Progenitor cell of endocrine pancreas (in vitro differentiated cells): ENCODE measurements around the gene SEMA3E. TPM values are rescaled to one million over a fixed set of nuclear protein-coding genes. Genes with fewer than 3 reads are reported as not detected.
"Not testable (repeated sequence)": the region's sequence is repeated elsewhere in the genome, so short reads cannot be mapped to it uniquely, and the experiment has no call there.

Experiments used
- DNase-seq: peaks from one replicate; pipeline ENCODE4 v3.0.0; 2021; ENCODE audit warnings: low spot score; ENCODE audit not compliant: unreplicated experiment
- H3K27ac Mint-ChIP-seq: 2 replicates; pipeline ENCODE4 v1.8.0; 2021; ENCODE audit warnings: mild to moderate bottlenecking, moderate library complexity, mixed read lengths
- H3K27me3 Mint-ChIP-seq: 2 replicates; pipeline ENCODE4 v1.8.0; 2021; ENCODE audit warnings: mixed read lengths
- H3K36me3 Mint-ChIP-seq: 2 replicates; pipeline ENCODE4 v1.8.0; 2022; ENCODE audit warnings: mixed read lengths; ENCODE audit not compliant: insufficient read depth
- H3K4me1 Mint-ChIP-seq: 2 replicates; pipeline ENCODE4 v1.8.0; 2021; ENCODE audit warnings: low read depth, mixed read lengths
- H3K4me3 Mint-ChIP-seq: 2 replicates; pipeline ENCODE4 v1.8.0; 2021; ENCODE audit warnings: low read depth, mild to moderate bottlenecking, moderate library complexity, mixed read lengths
- H3K9me3 Mint-ChIP-seq: 2 replicates; pipeline ENCODE4 v1.8.0; 2021; ENCODE audit warnings: low read depth, mixed read lengths
- CTCF ChIP-seq: fragments of 200-600 bp; sonication (generic); IDR thresholded peaks from one replicate; pipeline ENCODE4 v1.5.0; 2021; ENCODE audit warnings: antibody characterized with exemption, mild to moderate bottlenecking; ENCODE audit not compliant: unreplicated experiment
- total RNA-seq: library from RNA; stranded (reverse); gene quantifications from 2 replicates; pipeline ENCODE4 v1.2.1, GENCODE V29; 2021

SEMA3E gene
- total RNA-seq, 1 donor from 2014 or later = 1.1 TPM

GRCh38 chr7:83466187-83466923 is 182.6 kb downstream of the SEMA3E start:
- Mint-ChIP-seq H3K4me3 (no peak overlapping the region), H3K36me3 (no peaks in the 10 kb centered on the region), H3K27ac (no peak overlapping the region), H3K9me3 (no peaks in the 10 kb centered on the region), H3K4me1 (no peaks in the 10 kb centered on the region), H3K27me3 (peaks cover 9% of the 10 kb centered on the region)
- no peak for TF ChIP-seq CTCF
- DNase-seq = no peak

- DNase-seq = no peak
- no peaks in the 10 kb centered on the region for H3K4me1 Mint-ChIP-seq
- peaks cover 16% of the 10 kb centered on the region for H3K27me3 Mint-ChIP-seq
- no peak overlapping the region for H3K4me3 Mint-ChIP-seq
- no peak overlapping the region for H3K27ac Mint-ChIP-seq
- H3K36me3 Mint-ChIP-seq = no peaks in the 10 kb centered on the region
- TF ChIP-seq CTCF = no peak
- no peaks in the 10 kb centered on the region for H3K9me3 Mint-ChIP-seq
Observed at GRCh38 chr7:83465643-83466042, 183.3 kb downstream of the SEMA3E start.

- not testable (repeated sequence) for DNase-seq, H3K9me3 Mint-ChIP-seq, H3K4me1 Mint-ChIP-seq, H3K4me3 Mint-ChIP-seq, H3K27ac Mint-ChIP-seq, H3K36me3 Mint-ChIP-seq
- peaks cover 29% of the 10 kb centered on the region for H3K27me3 Mint-ChIP-seq
Observed at GRCh38 chr7:83461820-83462219, 187.1 kb downstream of the SEMA3E start.

- H3K4me3 Mint-ChIP-seq = peak overlapping the region; percentile 20
Observed at GRCh38 chr7:83459930-83460653, 188.8 kb downstream of the SEMA3E start.

GRCh38 chr7:83459101-83459929 is 189.6 kb downstream of the SEMA3E start:
- H3K36me3 Mint-ChIP-seq, H3K4me3 Mint-ChIP-seq, DNase-seq, H3K4me1 Mint-ChIP-seq, H3K9me3 Mint-ChIP-seq, H3K27ac Mint-ChIP-seq: not testable (repeated sequence)
- peaks cover 29% of the 10 kb centered on the region for H3K27me3 Mint-ChIP-seq

More at GRCh38 chr7:83459930-83460653, 188.8 kb downstream of the SEMA3E start:
- H3K27me3 Mint-ChIP-seq = peaks cover 29% of the 10 kb centered on the region
- H3K36me3 Mint-ChIP-seq, H3K27ac Mint-ChIP-seq, H3K9me3 Mint-ChIP-seq, H3K4me1 Mint-ChIP-seq, DNase-seq: not testable (repeated sequence)

GRCh38 chr7:83457022-83457892 is 191.7 kb downstream of the SEMA3E start:
- H3K4me3 Mint-ChIP-seq = no peak overlapping the region
- H3K27me3 Mint-ChIP-seq = peaks cover 27% of the 10 kb centered on the region
- no peak overlapping the region for H3K27ac Mint-ChIP-seq
- H3K4me1 Mint-ChIP-seq = peaks cover 6% of the 10 kb centered on the region
- DNase-seq = no peak
- no peaks in the 10 kb centered on the region for H3K9me3 Mint-ChIP-seq
- no peaks in the 10 kb centered on the region for H3K36me3 Mint-ChIP-seq
- no peak for TF ChIP-seq CTCF
